Stimulated activated CD4-positive, alpha-beta T cell treated with anti-CD3 and anti-CD28 coated beads, Interleukin-12 subunit alpha, Interleukin-12 subunit beta, amount 100 ng/mL, for 24 hours (primary cell): ENCODE measurements around the gene HSD11B1L.
"Not testable (repeated sequence)": the region's sequence is repeated elsewhere in the genome, so short reads cannot be mapped to it uniquely, and the experiment has no call there.

Experiments used
- DNase-seq, 2 experiments: peaks; one replicate each; pipeline ENCODE4 v3.0.0-alpha.2; 2020; ENCODE audit warnings: low read depth in 2 of 2

Gene HSD11B1L

GRCh38 chr19:5727453-5728050 lies 46.7 kb downstream of the HSD11B1L start:
- DNase-seq = no peak

- not testable (repeated sequence) for DNase-seq
Measured at GRCh38 chr19:5733172-5733571, 52.3 kb downstream of the HSD11B1L start.
